ENCODE measurements around the gene NLK. TPM values are rescaled to one million over a fixed set of nuclear protein-coding genes. Genes with fewer than 3 reads are reported as not detected.

The NLK gene
- total and polyA plus RNA-seq, 2 of the 4 experiments (the other 2 are of a cell fraction), result 15.3 to 23.3 TPM

DNA sequence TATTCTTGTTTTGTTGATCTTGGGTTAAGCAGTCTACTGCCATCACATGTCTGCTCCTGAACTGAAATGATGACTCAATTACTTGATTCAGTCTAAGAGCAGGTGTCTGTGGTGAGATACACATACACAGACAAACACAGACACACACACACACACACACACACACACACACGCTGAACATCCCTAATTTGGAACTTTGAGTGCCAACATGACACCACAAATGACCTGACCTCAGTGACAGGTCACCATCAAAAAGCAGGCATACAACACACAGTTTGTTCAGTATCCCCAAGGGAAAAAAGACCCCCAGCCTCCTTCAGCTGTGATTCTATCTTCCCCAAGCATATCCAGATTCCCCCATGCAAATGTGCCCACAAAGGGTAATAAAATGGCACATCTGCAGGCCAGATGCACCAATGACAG is 146.4 kb downstream of the NLK start:
- Histone ChIP-seq H3K79me1 (ENCODE audit: low read depth in 1 of 2, low read length in 2 of 2) (peaks cover 8 to 10% of the 10 kb centered on the region in 2 experiments), H3K36me3 (ENCODE audit: control insufficient read depth, insufficient read depth, low read length) (peaks cover 27% of the 10 kb centered on the region), H3K9ac (ENCODE audit: low read depth, low read length) (no peak overlapping the region), H2BK20ac (ENCODE audit: low read depth, low read length) (no peak overlapping the region), H3K27me3 (ENCODE audit: control insufficient read depth, insufficient read depth, low read length) (no peaks in the 10 kb centered on the region), H3K4me3 (ENCODE audit: insufficient read depth, low read depth, low read length) (no peak overlapping the region), H3K4me2 (ENCODE audit: low read depth, low read length) (no peak overlapping the region), H3K56ac (ENCODE audit: extremely low read depth, insufficient read depth, low read length) (no peak overlapping the region), H3K9me3 (ENCODE audit: control insufficient read depth, insufficient read depth, low read length) (peaks cover 2% of the 10 kb centered on the region; the same call in 1 of the 2 replicates), H3K4me1 (ENCODE audit: control insufficient read depth, insufficient read depth, low read length) (peaks cover 7% of the 10 kb centered on the region), H2BK5ac (ENCODE audit: low read depth, low read length, poor library complexity, severe bottlenecking) (peak overlapping the region; percentile 50), H2AK9ac (replicated peaks; ENCODE audit: low read depth, low read length, poor library complexity) (no peak overlapping the region), H2AFZ (replicated peaks; ENCODE audit: low read length, poor library complexity) (no peak overlapping the region), H4K20me1 (ENCODE audit: insufficient read depth, low read length) (no peaks in the 10 kb centered on the region; the same call in 1 of the 2 replicates), H2AK5ac (ENCODE audit: low read depth, low read length) (no peak overlapping the region), H3K14ac (replicated peaks; ENCODE audit: low read depth, low read length) (no peak overlapping the region), H3K23ac (ENCODE audit: low read depth, low read length) (no peak overlapping the region), H3K4ac (ENCODE audit: low read depth, low read length) (no peak overlapping the region), H2BK120ac (ENCODE audit: low read depth, low read length) (no peak overlapping the region), H4K5ac (ENCODE audit: low read depth, low read length) (no peak overlapping the region), H4K91ac (ENCODE audit: insufficient read depth, low read depth, low read length) (no peak overlapping the region), H3K9me1 (ENCODE audit: insufficient read depth, low read length) (peaks cover 11% of the 10 kb centered on the region; the same call in 1 of the 2 replicates), H3K27ac (ENCODE audit: insufficient read depth, low read length) (no peak overlapping the region), H2BK15ac (ENCODE audit: low read depth, low read length) (no peak overlapping the region), H4K8ac (ENCODE audit: low read depth in 2 of 2, low read length in 2 of 2) (no peak overlapping the region), H3K18ac (ENCODE audit: low read depth, low read length) (no peak overlapping the region)
- peak; percentile 34 for ATAC-seq (ENCODE audit: low read depth)
- in situ Hi-C loops (cut with MboI; ENCODE audit: low sequenced_read_pairs), result no loop called here
- no peak for TF ChIP-seq NFE2L2 (IDR thresholded peaks at IDR 0.05; ENCODE audit: low read depth, low read length)
- TF ChIP-seq, protein P1, sequence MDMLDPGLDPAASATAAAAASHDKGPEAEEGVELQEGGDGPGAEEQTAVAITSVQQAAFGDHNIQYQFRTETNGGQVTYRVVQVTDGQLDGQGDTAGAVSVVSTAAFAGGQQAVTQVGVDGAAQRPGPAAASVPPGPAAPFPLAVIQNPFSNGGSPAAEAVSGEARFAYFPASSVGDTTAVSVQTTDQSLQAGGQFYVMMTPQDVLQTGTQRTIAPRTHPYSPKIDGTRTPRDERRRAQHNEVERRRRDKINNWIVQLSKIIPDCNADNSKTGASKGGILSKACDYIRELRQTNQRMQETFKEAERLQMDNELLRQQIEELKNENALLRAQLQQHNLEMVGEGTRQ (IDR thresholded peaks at IDR 0.05; ENCODE audit: low read depth, low read length), result peak; percentile 56
- BruUV-seq (replicated peaks), result no TSS peak
- dilution Hi-C loops (cut with HindIII; ENCODE audit: low sequenced_read_pairs, unreplicated experiment), result no loop called here
- POLR2A ChIA-PET (ENCODE audit: unreplicated experiment), result no interaction called here
- peak; percentile 78 for DNase-seq
- no CpG with 5 or more reads among the region's 1 CpG for WGBS, 2 experiments (ENCODE audit: extremely low coverage in 2 of 2, insufficient read length in 1 of 2)
- CTCF ChIA-PET, result no interaction called here
- intact Hi-C loops (cut with micrococcal nuclease), result no loop called here

Data from IMR-90 (cell line).